Measurements from ENCODE around the gene RAC3.

RAC3 gene

DNA sequence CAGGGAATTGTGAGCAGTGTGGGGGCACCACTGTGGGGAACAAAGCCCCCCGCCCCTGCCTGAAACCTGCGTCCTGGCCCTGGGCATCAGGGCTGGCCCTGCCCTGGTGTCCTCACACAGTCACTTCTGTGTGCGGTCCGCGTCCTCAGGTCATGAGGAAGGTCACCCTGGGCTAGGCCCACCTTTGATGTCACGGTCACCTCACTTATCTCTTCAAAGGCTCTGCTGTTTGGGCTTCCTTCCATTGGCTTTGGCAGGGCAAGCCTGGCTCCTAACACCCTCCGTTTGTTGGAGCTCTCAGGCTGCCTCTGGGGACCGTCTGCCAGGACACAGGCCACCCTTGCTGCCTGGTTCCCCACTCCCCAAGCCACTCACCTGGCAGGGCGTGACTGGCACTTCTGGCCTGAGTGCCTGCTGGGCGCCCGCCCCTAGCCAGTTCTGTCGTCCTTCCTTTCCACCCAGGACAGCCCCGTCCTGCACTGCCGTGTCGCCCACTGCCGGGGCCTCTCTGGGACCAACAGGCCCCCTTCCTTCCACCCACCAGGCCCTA is 17.6 kb upstream of the RAC3 start:
- no peak for DNase-seq

DNA sequence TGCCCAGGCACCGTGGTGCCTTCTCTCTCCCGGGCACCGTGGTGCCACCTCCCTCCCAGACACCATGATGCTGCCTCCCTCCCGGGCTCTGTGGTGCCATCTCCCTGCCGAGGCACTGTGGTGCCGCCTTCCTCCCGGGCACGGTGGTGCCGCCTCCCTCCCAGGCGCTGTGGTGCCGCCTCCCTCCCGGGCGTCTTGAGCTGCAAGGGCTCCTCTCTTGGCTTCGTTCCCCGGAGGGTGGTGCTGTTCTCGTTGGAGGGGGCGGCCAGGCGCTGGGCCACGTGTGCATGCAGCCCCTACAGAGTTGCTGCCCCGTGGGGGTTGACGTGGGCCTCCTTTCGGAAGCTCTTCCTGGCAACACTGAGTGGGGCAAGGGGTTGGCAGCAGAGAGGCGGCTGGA is 17.0 kb upstream of the RAC3 start:
- DNase-seq = no peak

DNA sequence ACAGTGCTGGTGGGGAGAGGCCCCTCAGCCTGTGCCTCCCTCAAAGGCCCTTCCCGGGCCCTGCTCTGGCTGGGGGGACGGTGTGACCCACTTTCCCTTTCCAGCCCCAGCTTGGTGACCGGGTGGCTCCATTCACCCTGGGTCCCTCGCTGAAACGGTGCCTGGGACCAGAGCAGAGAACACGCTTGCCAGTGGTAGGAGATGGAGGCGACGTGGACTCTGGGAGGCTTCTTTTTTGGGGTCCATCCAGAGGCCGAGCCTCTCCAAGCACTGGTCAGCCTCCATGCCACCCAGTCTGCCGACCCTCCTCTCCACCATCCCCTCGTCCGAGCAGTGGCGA is 16.5 kb upstream of the RAC3 start:
- DNase-seq = no peak

DNA sequence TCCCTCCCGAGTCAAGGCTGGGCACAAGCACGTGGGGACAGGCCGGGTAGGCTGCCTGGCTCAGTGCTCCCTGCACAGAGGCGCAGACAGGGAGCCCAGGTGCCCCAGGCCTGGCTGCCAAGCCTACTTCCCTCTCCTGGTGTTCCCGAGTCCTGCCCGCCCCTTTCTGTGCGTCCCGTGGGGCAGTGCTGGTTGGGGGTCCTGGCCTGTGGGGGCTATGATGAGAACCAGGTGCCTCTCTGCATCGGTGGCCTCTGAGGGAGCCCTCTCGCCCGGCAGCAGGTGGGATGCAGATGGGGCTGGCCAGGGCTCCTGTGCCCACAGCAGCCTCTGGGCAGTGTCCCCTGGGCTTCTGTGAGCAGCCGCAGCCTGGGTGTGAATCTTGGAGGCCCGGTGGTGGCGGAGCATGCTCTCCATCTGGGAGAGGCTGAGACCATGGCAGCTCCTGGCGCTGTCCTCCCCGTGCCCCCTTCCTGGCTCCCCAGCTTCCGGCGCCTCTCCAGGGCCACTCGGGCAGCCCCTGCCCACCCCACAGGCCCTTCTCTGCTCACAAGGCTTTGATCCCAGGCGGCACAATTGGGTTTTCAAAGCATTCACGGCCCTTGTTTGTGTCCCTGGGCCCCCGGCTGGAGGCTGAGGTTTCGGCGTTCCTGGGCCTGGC is 16.0 kb upstream of the RAC3 start:
- DNase-seq = no peak

DNA sequence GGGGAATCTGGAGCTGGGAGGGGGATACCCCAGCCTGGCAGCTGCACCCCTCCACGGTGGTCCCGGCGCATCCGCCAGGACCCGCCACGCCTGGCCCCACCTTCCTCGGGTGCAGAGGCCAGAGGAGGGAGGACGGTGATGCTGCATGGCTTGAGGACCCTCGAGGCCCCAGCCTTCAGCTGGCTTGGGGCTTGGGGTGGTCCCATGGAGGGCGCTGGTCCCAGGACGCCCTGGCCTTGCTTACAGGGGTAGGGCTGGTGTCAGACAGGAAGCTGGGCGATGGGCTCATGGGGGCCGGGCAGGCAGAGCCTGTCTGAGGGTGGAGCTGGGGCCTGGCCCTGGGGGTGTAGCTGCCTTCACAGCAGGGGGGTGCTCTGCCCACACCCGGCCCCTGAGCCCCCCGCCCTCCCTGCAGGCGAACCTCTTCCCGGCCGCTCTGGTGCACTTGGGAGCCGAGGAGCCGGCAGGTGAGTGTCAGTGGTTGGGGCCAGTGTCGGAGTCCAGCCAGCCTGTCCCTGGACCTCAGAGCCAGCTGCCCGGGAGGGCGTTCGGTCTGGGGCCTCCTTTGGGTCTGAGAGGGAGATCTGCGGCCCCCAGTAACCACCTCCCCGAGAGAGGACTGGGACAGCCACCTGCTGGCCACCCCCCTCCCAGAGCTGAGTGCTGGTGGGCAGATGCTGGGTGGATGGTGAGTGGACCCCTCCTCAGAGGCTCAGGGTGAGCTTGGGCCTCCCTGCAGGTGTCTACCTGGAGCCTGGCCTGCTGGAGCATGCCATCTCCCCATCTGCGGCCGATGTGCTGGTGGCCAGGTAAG is 15.2 kb upstream of the RAC3 start:
- no peak for DNase-seq

DNA sequence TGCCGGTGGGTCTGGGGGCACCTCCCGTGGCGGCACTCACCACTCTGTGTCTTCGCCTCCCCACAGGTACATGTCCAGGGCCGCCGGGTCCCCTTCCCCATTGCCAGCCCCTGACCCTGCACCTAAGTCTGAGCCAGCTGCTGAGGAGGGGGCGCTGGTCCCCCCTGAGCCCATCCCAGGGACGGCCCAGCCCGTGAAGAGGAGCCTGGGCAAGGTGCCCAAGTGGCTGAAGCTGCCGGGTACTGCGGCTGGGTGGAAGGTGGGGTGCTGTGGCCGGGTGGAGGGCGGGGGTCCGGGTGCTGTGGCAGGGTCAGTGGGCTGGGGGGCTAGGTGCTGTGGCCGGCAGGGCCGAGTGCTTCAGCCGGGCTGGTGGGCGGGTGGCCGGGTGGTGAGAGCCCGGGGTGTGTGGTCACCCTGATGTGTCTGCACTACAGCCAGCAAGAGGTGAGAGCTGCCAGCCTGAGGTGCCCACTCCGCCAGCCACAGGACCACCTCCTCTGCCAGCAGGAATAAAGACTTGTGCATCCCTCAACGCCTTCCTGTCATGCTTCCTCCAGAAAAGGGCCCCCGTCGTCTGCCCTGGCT is 14.5 kb upstream of the RAC3 start:
- DNase-seq = no peak

DNA sequence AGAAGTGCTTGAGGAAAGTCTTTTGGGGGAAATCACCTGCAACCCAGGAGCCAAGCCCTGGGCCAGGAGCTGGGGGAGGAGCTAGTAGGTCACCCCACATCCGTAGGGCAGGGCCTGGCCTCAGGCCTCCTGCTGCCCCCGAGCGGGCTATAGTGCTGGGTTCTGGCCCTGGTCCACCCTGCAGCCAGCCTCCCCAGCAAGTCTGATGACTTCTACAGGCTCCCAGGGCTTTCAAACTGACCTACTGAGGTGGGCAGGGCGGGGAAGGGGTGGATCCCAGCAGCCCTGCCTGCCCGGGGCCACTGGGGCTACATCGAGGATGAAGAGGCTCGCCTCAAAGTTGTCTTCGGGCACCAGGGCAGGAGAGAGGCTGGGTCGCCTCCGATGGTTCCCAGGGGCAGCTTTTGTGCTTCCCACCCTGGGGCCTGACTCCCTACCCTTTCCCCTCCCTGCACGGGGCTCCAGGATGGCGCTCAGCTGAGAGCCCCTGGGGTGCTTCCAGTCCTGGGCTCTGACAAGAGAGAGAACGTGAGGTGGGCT is 13.8 kb upstream of the RAC3 start:
- DNase-seq = no peak

DNA sequence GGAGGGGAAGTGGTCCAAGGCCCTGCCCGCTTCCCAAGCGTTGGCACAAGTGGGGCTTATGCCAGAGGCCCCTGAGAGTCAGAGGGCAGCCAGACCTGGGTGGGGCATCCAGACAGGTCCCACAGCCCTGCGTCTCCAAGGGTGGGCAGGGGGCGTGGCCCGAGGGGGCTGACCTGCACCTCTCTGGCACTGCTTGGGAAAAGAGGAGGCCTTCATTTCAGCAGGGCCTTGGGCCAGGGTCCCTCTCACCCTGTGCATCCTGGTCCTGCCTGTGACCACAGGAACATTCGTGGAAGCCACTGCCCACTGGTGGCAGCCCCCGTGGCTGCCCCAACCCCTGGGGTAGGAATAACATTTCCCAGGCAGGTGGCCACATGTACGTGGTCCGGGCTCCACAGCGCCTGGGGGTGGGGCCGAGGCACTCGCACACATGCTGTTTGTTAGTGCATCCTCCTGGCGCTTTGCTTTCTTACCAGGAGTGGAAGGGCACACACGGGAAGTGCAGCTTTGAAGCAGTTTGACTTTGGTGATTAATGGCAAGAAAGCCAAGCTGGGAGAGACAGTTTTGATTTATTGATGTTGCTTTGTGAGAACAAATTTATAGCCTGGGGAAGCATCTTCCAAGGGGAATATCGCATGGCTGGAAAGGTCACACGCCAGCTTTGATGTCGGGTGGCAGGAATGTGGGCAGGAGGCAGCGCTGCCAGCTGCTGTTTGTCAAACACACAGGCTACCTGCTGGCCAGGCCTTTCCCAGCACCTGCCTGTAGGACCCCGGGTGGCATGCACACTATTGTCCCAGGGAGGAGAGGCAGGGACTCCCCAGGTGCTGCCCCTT is 13.1 kb upstream of the RAC3 start:
- DNase-seq = no peak

DNA sequence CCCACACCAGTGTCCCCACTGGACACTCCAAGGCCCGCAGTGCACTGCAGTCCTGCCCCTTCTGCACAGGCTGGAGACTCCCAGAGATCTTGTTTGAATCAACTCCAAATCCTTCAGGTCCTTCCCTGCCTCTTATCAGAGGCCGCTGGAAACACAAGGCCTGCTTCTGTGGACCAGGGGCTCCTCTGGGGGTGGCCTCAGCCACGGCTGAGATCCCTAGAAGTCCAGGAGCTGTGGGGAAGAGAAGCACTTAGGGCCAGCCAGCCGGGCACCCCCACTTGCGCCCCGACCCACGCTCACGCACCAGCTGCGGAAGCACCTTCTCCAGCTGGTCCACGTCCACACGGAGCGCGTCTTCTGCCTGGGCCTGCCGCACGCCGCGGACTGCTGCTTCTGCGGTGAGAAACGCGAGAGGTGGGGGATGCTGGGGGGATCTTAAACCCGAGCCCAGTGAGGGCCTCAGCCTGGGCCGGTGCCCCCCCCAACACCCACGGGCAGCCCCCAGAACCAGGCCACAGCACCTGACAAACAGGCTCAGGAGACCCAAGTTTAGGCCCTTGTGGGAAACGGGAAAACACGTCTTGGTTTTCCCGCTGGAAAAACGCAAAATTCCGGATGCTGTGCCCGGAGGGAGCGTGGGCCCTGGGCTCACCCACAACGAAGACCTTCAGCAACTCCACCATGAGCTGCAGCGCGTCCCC is 12.3 kb upstream of the RAC3 start:
- no peak for DNase-seq

DNA sequence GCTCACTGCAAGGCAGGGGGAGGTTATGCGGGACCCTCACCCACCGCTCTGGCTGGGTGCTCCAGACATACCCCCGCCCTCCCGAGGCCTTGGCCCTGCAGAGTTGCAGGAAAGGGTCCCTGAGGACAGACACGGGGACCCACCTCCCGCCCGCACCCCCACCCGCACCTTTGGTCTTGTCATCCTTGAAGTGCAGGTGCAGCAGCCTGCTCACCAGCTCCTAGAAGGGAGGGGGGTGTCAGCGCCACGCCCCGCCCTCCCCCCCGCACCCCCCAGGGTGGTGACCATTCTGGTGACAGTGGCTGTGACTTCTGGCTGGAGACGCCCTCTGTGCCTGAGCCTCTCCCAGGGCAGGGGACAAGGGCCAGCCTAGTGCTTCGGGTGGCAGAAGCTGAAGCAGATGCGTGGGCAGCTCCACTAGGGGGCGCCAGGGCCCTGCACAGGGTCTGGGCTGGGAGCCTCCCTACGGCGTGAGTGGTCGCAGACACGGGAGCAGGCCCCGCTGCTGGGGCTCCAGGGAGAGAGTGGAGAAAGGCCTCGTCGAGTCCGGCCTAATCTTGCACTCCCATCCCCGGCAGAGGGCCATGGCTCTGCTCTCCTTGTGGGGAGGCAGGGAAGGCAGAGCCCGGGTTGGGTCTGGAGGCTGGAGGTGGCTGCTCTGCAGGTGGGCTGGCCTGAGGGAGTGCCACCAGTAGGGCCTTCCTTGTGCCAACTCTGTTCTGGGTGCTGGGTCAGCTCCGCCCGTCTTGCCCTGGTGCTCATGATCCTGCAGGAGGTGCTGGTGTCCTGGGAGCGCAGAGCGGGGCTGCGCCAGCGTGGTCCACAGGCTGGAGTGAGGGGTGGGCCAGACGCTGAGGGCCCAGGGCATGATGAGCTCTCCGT is 11.5 kb upstream of the RAC3 start:
- peak in 1 of 2 experiments; percentile 63 for DNase-seq

DNA sequence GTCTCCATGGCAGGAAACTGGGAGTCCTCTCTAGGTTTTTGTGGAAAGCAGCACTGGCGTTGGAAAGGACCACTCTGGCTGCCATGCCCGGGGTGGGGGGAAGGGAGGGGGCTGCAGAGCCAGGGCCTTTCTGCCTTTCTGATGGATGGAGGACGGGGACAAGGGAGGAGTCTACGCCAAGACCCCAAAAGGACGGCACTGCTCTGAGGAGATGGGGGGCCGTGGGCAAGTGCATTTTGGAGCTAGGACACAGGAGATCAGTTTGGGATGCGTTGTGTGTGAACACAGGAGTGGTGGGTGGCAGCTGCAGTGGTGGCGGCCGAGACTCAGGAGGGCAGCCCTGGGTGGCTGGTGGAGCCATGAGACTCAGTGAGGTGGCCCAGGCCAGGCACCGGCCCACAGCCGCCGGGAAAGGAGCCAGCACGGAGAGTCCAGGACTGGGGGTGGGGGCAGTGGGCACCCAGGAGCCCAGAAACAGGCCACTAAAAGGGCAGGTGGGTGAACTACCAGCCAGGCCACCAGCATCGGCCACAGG is 10.8 kb upstream of the RAC3 start:
- no peak for DNase-seq

DNA sequence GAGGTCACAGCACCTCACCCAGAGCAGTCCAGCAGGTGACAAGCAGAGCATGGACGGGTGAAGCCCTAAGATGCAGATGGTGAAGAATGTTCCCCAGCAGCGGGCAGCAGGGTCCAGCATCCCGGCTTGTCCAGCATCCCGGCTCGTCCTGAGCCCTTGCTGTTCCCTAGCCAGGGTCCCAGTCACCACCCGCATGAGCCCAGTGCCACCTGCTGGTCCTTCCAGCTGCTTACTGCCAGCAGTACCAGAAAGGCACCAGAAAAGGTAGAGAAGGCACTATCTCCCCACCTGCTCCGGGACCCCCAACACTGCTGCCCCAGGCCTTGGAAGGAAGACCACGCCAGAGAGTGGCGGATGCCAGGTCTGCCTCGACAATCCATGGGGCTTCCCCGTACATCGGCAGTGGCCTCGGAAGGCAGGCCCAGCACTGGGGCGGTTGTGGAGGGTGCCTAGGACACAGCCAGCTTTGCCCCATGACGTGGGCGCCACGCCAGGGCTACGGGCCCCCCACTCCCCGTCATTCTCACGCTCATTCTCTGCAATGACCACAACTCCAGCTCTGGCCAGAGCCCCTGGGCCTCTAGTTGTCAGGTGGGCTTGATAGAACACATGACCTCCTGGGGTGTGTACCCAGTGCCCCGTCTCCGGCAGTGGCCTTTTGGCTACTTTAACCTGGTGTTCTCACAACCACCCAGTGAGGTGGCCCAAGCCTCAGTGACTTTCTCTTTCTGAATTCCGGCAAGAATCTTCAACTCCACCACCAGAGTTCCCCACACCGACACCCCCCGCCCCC is 10.2 kb upstream of the RAC3 start:
- DNase-seq = peak; percentile 22 to 55

DNA sequence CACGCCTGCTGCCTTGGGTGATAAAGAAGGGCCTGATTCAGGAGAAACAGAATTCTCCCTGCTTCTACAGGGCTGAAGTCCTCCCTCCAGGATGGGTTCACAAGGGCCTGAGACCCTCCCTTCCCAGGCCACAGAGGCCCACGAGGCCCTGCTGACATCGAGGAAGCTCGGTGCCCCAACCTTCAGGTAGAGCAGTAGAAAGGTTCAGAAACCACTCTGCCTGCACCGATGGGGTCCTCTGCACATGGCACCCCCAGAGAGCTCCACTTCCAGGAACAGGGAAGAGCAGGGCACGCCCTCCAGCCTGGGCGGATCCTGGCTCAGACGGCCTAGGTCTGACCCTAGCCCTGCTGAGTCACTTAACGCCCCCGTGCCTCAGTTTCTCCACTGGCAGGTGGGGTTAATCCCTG is 9.6 kb upstream of the RAC3 start:
- no peak for DNase-seq

DNA sequence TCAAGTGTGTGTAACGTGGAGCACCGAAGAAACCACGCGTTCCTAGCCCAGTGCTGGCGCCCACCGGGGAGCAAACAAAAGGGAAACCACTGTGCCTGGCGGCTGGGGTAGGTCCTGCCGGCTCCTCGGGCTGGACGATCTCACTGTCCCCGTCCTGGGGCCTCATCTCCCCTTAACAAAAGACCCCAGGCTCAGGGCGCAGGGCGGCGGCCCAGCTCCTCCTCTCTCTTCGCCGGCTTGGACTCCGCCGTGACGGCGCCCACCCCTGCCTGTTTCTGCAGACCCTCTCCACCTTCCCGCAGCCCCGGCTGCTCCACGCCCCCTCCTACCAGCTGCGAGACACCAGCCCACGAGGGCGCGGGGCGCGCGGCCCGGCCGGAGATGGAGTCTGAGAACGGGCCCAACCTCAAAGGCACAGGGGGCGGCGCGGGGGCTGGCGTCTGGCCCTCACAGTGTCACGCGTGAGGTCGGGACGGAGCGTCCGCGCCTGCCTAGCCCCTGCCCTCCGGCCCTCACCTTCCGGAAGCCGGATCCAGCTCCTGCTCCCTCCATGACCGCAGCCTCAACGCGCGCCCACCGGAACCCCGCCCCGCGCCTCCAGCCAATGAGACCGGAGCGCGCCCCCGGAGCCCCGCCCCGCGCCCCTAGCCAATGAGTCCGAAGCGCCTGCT is 9.0 kb upstream of the RAC3 start, which contains the start of gene CENPX:
Gene CENPX, minus strand, starts transcription at position 569 of the 671 bp plus-strand sequence. Its CDS starts 17 bp downstream, at position 552.
- DNase-seq = no peak

DNA sequence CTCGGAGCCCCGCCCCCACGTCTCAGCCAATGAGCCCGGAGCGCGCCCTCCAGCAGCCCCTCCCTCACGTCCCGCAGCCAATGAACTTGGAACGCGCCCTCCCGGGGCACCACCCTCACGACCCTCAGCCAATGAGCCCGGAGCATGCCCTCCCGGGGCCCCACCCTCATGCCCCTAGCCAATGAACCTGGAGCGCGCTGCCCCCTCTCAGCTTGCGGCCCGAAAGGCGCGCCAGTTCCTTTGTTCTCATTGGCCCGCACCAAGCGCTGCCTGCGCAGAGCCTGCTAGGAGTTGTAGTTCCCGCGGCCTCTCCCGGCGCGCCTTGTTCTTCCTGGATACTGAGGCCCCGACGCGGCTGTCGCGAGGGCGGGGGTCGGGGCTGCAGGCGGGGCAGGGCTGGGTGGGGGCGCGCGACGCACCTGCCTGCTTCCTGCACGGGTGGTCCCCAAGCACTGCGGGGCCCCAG is 8.5 kb upstream of the RAC3 start, which contains the start of gene LRRC45:
Gene LRRC45, plus strand, starts transcription at position 325 of the 466 bp plus-strand sequence. CDS start 339 bp downstream, outside the sequence.
- peak; percentile 99 to 100 for DNase-seq

DNA sequence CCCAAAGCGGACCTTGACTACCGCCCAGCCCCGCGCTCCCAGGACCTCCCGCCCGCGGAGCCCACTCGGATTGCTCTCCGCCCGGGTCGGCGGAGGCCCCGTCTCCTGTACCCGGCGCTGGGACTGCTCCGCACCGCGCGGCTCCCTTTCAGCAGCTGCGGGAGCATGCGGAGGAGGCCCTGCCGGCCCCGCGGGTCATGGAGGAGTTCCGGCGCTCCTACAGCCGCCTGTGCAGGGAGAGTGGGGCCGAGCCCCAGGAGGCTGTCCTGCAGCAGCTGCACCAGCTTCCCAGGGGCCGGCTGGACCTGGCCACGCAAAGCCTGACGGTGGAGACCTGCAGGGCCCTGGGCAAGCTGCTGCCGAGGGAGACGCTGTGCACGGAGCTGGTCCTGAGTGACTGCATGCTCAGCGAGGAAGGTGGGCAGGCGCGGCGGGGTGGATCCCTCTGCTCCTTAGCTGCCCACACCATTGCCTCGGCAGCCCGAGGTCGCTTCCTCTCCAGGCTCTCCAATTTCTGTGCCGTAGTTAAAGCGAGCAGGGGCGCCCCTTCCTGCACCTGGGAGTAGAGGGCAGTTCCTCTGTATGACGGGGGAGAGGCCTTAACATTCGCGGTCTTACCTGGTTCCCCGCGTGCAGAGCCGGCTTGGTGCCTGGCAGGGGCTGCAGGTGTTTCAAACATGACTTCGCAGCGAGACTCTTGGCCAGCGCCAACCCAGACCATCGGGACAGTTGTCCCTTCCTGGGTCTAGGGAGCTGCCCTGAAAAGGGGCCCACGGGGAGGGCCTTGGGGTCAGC is 7.8 kb upstream of the RAC3 start:
- DNase-seq = no peak

DNA sequence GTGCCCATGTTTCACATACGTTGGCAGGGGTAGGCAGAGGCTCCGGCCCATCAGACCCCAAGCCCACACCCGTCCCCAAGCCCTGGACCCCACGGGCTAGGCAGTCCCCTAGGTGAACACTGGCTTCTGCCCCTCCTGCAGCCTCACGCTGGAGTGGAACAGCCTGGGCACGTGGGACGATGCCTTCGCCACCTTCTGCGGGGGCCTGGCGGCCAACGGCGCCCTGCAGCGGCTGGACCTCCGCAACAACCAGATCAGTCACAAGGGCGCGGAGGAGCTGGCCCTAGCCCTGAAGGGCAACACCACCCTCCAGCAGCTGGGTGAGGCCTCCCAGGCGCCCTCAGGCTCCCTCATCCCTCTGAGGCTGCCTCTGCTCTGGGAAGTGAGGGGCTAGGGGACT is 6.6 kb upstream of the RAC3 start:
- no peak for DNase-seq

All from NCI-H446 (cell line).